Central memory CD8-positive, alpha-beta T cell (primary cell): ENCODE results near the gene UBE3B.
"Not testable (repeated sequence)": the region's sequence is repeated elsewhere in the genome, so short reads cannot be mapped to it uniquely, and the experiment has no call there.

ENCODE experiments used
- ATAC-seq: fragments of 150-1000 bp; cut with Tn5 transposase; replicated peaks from 2 replicates; pipeline ENCODE4 v1.10.0; 2022; ENCODE audit warnings: mild to moderate bottlenecking, moderate FRiP score, moderate number of reproducible peaks; ENCODE audit not compliant: poor library complexity, severe bottlenecking; ENCODE audit errors: extremely low read depth
- DNase-seq, 2 donors: peaks; one replicate each; pipeline ENCODE4 v3.0.0; 2021; ENCODE audit warnings: low spot score in 2 of 2
- H3K27ac Mint-ChIP-seq: one replicate; pipeline ENCODE4 v1.8.0; 2022; ENCODE audit warnings: low read depth, mild to moderate bottlenecking, moderate library complexity, mixed read lengths
- H3K27me3 Mint-ChIP-seq: one replicate; pipeline ENCODE4 v1.8.0; 2022; ENCODE audit warnings: mixed read lengths
- H3K36me3 Mint-ChIP-seq: one replicate; pipeline ENCODE4 v1.8.0; 2022; ENCODE audit warnings: mild to moderate bottlenecking, moderate library complexity, mixed read lengths; ENCODE audit not compliant: insufficient read depth
- H3K4me1 Mint-ChIP-seq: one replicate; pipeline ENCODE4 v1.8.0; 2022; ENCODE audit warnings: mixed read lengths
- H3K4me3 Mint-ChIP-seq: one replicate; pipeline ENCODE4 v1.8.0; 2022; ENCODE audit warnings: mild to moderate bottlenecking, moderate library complexity, mixed read lengths
- H3K9me3 Mint-ChIP-seq: one replicate; pipeline ENCODE4 v1.8.0; 2022; ENCODE audit warnings: mixed read lengths

UBE3B gene

GRCh38 chr12:109467978-109468676, 9.3 kb upstream of the UBE3B start:
- DNase-seq (no peak), ATAC-seq (no peak)
- Mint-ChIP-seq H3K4me1 (peaks cover 53% of the 10 kb centered on the region), H3K27ac (peak overlapping the region; percentile 49), H3K9me3 (no peaks in the 10 kb centered on the region), H3K36me3 (peaks cover 20% of the 10 kb centered on the region), H3K27me3 (no peaks in the 10 kb centered on the region), H3K4me3 (no peak overlapping the region)

- Mint-ChIP-seq H3K36me3 (peaks cover 18% of the 10 kb centered on the region), H3K27me3 (no peaks in the 10 kb centered on the region), H3K4me3 (no peak overlapping the region), H3K4me1 (peaks cover 43% of the 10 kb centered on the region), H3K9me3 (no peaks in the 10 kb centered on the region), H3K27ac (no peak overlapping the region)
- ATAC-seq (no peak), DNase-seq (no peak)
These were observed 7.9 kb upstream of the UBE3B start for GRCh38 chr12:109469517-109469916.

- no peak overlapping the region for H3K4me3 Mint-ChIP-seq
- DNase-seq (no peak), ATAC-seq (no peak)
- peaks cover 47% of the 10 kb centered on the region for H3K4me1 Mint-ChIP-seq
- no peaks in the 10 kb centered on the region for H3K9me3 Mint-ChIP-seq
- no peak overlapping the region for H3K27ac Mint-ChIP-seq
- H3K36me3 Mint-ChIP-seq: peaks cover 25% of the 10 kb centered on the region
- no peaks in the 10 kb centered on the region for H3K27me3 Mint-ChIP-seq
These were observed 4.4 kb upstream of the UBE3B start for GRCh38 chr12:109473006-109473405.

- peaks cover 47% of the 10 kb centered on the region for H3K4me1 Mint-ChIP-seq
- H3K27ac Mint-ChIP-seq, H3K27me3 Mint-ChIP-seq, H3K4me3 Mint-ChIP-seq, ATAC-seq, H3K9me3 Mint-ChIP-seq, DNase-seq: not testable (repeated sequence)
- peaks cover 18% of the 10 kb centered on the region for H3K36me3 Mint-ChIP-seq
These were observed 3.7 kb upstream of the UBE3B start for GRCh38 chr12:109473526-109474270.

- ATAC-seq: no peak
- Mint-ChIP-seq H3K4me1 (peaks cover 51% of the 10 kb centered on the region), H3K27me3 (no peaks in the 10 kb centered on the region), H3K9me3 (no peaks in the 10 kb centered on the region), H3K4me3 (no peak overlapping the region), H3K27ac (no peak overlapping the region), H3K36me3 (peaks cover 14% of the 10 kb centered on the region)
- DNase-seq: no peak
These were observed 2.3 kb upstream of the UBE3B start for GRCh38 chr12:109475121-109475520.

- DNase-seq (no peak), ATAC-seq (no peak)
- H3K36me3 Mint-ChIP-seq: peaks cover 11% of the 10 kb centered on the region
- H3K27me3 Mint-ChIP-seq: no peaks in the 10 kb centered on the region
- H3K9me3 Mint-ChIP-seq: no peaks in the 10 kb centered on the region
- H3K4me3 Mint-ChIP-seq: peak overlapping the region; percentile 99
- peak overlapping the region; percentile 98 for H3K27ac Mint-ChIP-seq
- H3K4me1 Mint-ChIP-seq: peaks cover 40% of the 10 kb centered on the region
These were observed 1.2 kb upstream of the UBE3B start for GRCh38 chr12:109475993-109476806.

- DNase-seq: no peak
- Mint-ChIP-seq H3K27me3 (no peaks in the 10 kb centered on the region), H3K9me3 (no peaks in the 10 kb centered on the region), H3K27ac (peak overlapping the region; percentile 98), H3K36me3 (peaks cover 11% of the 10 kb centered on the region), H3K4me3 (peak overlapping the region; percentile 99), H3K4me1 (peaks cover 40% of the 10 kb centered on the region)
- ATAC-seq: peak; percentile 9
These were observed 638 bp upstream of the UBE3B start for GRCh38 chr12:109476807-109477184.

- no peaks in the 10 kb centered on the region for H3K27me3 Mint-ChIP-seq
- H3K4me1 Mint-ChIP-seq: peaks cover 37% of the 10 kb centered on the region
- no peaks in the 10 kb centered on the region for H3K9me3 Mint-ChIP-seq
- no peak for ATAC-seq
- peaks cover 11% of the 10 kb centered on the region for H3K36me3 Mint-ChIP-seq
- no peak for DNase-seq
- peak overlapping the region; percentile 99 for H3K4me3 Mint-ChIP-seq
- peak overlapping the region; percentile 98 for H3K27ac Mint-ChIP-seq
These were observed 505 bp downstream of the UBE3B start for GRCh38 chr12:109477963-109478315.

- Mint-ChIP-seq H3K4me3 (no peak overlapping the region), H3K4me1 (peaks cover 29% of the 10 kb centered on the region)
These were observed 2.3 kb downstream of the UBE3B start for GRCh38 chr12:109479761-109480160.

GRCh38 chr12:109480356-109480755, 2.9 kb downstream of the UBE3B start:
- Mint-ChIP-seq H3K27ac (no peak overlapping the region), H3K27me3 (no peaks in the 10 kb centered on the region)

More at GRCh38 chr12:109479761-109480160, 2.3 kb downstream of the UBE3B start:
- ATAC-seq (no peak), DNase-seq (no peak)
- Mint-ChIP-seq H3K36me3 (peaks cover 24% of the 10 kb centered on the region), H3K27me3 (no peaks in the 10 kb centered on the region), H3K27ac (peak overlapping the region; percentile 59), H3K9me3 (no peaks in the 10 kb centered on the region)

GRCh38 chr12:109481863-109482262, 4.4 kb downstream of the UBE3B start:
- no peak overlapping the region for H3K27ac Mint-ChIP-seq
- no peaks in the 10 kb centered on the region for H3K27me3 Mint-ChIP-seq
- DNase-seq (no peak), ATAC-seq (no peak)
- peaks cover 15% of the 10 kb centered on the region for H3K4me1 Mint-ChIP-seq
- H3K36me3 Mint-ChIP-seq: peaks cover 43% of the 10 kb centered on the region
- no peaks in the 10 kb centered on the region for H3K9me3 Mint-ChIP-seq
- H3K4me3 Mint-ChIP-seq: no peak overlapping the region

More at GRCh38 chr12:109480356-109480755, 2.9 kb downstream of the UBE3B start:
- DNase-seq (no peak), ATAC-seq (no peak)
- Mint-ChIP-seq H3K4me1 (peaks cover 29% of the 10 kb centered on the region), H3K9me3 (no peaks in the 10 kb centered on the region), H3K36me3 (peaks cover 30% of the 10 kb centered on the region), H3K4me3 (no peak overlapping the region)

GRCh38 chr12:109482491-109482890, 5.1 kb downstream of the UBE3B start:
- no peak for DNase-seq
- Mint-ChIP-seq H3K27ac (no peak overlapping the region), H3K4me3 (no peak overlapping the region), H3K36me3 (peaks cover 41% of the 10 kb centered on the region), H3K27me3 (no peaks in the 10 kb centered on the region), H3K4me1 (peaks cover 8% of the 10 kb centered on the region), H3K9me3 (no peaks in the 10 kb centered on the region)
- ATAC-seq: no peak
